ENCODE results near the gene PLEKHA8.

DNA sequence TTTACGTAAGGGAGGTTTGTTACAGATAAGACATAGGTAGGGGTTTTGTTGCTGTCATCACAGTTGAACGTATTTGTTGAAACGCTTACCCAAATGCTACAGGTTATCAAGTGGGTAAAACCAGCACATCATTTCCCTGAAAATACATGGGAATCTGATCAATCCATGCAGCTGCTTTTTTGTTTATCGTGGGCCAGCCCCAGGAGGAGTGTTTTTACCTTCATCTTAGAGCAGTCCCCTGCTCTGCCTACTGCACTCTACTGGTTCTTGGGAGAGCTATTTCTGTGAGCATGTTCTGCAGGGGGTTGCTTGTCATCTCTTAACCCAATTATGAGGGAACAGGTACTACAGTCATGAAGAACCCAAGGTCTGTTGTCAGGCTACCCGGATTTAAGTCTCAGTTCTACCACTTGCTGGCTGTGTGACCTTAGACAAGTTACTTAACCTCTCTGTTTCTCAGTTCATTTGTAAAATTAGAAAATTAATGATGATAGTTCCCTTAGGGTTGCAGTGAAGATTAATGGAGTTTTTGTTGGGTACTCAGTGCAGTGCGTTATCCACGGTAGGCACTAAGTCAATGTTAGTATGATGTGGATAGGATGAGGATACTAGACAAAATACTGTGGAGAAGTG is 121.5 kb downstream of the PLEKHA8 start:
- TF ChIP-seq POLR2AphosphoS5 (IDR thresholded peaks at IDR 0.05; ENCODE audit: borderline replicate concordance, low read depth, low read length) (no peak), EZH2 (IDR thresholded peaks at IDR 0.05) (no peak)
